VCaP (cell line): ENCODE data around the gene PRR20G.

ENCODE experiments used
- H3K27ac ChIP-seq: fragments of 450-650 bp; 2 replicates; pipeline ENCODE4 v1.5.1; 2017
- TF ChIP-seq, protein P1 (sequence below): fragments of 450-650 bp; conservative IDR thresholded peaks from 2 replicates; pipeline ENCODE4 v1.5.1; 2017; ENCODE audit warnings: mild to moderate bottlenecking, moderate library complexity

The PRR20G gene

DNA sequence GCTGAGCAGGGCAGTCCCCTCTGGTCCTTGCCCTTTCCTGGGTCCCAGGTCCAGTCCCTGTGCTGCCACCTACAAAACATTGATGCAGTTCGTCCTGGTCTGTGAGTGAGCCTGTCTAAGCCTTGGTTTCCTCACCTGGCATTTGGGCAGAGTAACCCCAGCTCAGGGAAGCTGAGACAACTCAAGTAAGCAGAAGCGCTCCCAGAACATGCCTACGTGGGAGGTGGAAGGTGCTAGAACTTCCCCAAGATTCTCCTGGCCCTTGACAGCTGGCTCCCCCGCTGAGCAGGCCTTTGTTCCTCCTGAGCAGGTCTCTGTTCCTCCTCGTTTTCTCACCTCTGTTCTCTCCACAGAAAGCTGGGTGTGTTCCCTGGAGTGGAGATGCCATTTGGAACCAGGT is 30.5 kb downstream of the PRR20G start:
- no peak overlapping the region for H3K27ac ChIP-seq
- TF ChIP-seq, protein P1, sequence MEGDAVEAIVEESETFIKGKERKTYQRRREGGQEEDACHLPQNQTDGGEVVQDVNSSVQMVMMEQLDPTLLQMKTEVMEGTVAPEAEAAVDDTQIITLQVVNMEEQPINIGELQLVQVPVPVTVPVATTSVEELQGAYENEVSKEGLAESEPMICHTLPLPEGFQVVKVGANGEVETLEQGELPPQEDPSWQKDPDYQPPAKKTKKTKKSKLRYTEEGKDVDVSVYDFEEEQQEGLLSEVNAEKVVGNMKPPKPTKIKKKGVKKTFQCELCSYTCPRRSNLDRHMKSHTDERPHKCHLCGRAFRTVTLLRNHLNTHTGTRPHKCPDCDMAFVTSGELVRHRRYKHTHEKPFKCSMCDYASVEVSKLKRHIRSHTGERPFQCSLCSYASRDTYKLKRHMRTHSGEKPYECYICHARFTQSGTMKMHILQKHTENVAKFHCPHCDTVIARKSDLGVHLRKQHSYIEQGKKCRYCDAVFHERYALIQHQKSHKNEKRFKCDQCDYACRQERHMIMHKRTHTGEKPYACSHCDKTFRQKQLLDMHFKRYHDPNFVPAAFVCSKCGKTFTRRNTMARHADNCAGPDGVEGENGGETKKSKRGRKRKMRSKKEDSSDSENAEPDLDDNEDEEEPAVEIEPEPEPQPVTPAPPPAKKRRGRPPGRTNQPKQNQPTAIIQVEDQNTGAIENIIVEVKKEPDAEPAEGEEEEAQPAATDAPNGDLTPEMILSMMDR, result no peak

DNA sequence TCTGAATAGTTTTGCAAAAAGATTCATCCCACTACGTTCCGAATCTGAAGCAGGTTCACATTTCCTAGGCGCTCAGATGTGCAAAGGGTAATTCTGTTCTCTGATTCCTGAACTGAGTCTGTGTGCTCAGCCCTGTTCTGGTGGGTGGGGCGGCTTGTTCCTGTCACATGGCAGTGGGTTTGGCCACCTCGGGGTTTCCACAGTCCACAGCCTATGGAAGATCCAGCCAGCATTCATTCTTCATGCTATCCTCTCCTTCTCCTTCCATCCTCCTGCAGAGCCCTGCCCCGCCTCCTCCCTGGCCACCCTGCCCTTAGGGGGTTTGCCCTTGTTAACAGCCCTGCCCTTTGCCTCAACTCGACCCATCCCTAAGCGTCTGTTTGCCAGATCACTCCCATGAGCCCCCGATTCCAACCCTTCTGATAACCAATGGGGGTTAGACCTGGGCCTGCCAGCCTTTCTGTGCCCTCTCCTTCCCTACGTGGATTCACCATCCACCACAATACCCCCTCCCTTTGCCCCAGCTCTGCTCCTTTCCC is 31.0 kb downstream of the PRR20G start:
- TF ChIP-seq, protein P1, result no peak
- no peak overlapping the region for H3K27ac ChIP-seq

GRCh38 chr3:127256138-127256537 is 31.7 kb downstream of the PRR20G start:
- no peak overlapping the region for H3K27ac ChIP-seq

DNA sequence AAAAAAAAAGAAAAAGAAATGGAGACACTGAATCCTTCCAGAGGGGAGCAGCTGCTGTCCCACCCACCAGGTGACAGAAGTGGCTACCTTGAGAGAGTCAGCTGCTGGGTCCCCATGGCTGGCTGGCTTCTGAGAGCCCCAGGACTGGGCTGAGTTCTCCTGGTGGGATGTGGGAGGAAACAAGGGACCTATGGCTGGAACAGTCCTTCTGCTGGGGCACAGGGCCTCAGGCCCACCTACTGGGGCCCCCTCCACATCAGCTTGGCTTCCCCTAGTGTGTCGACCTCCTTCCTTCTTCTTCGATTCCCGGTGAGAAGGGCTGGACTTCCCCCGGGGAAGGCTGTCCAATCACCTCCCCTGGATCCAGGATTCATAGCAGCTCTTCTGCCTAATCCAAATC is 32.3 kb downstream of the PRR20G start:
- H3K27ac ChIP-seq, result no peak overlapping the region
- TF ChIP-seq, protein P1, result no peak

More at GRCh38 chr3:127256138-127256537, 31.7 kb downstream of the PRR20G start:
- TF ChIP-seq, protein P1, result no peak

DNA sequence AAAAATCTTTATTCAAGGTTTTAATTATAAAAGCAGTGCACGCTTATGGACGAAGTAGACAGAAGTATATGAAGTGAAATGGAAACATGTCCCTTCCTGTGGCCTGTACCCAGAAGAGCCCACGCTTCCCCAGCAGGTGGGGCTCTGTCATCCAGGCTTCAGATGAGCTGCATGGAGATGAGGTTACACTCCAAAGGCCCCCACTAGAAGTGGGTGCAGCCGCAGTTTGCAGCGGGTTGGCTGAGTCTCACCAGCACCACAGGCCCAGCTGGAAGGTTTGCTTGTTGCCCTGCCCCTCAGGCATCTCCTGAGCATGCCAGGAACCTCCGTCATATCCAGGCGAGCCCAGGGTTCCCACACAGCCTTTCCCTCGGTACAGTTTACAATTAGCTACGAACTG is 33.1 kb downstream of the PRR20G start:
- TF ChIP-seq, protein P1, result peak; percentile 65
- H3K27ac ChIP-seq, result no peak overlapping the region

- H3K27ac ChIP-seq, result no peak overlapping the region
- TF ChIP-seq, protein P1, result no peak
Observed at GRCh38 chr3:127254033-127254644, 33.7 kb downstream of the PRR20G start.

DNA sequence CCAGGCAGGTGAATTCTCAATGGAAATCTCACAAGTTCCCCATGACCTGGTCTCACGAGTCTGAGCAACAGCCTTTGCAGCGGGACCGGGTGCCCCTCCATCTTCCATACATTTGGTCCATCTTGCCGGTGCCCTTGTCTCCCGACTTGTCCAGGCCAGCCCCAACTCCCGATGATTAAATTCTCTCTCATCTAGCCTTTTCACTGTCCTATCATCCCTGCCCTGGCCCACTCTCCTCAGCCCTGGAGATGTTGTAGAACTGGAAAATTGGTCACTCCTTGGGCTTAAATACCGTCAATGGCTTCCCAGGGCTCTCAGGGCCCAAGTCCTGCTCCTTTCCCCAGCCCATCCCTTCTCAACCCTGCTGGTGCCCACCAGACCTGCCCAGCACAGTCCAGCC is 34.4 kb downstream of the PRR20G start:
- TF ChIP-seq, protein P1, result no peak
- no peak overlapping the region for H3K27ac ChIP-seq
